Heart right ventricle (tissue), 16 donors: ENCODE data around the gene EZH1. TPM values are rescaled to one million over a fixed set of nuclear protein-coding genes. Genes with fewer than 3 reads are reported as not detected.

Experiments
- ATAC-seq, 8 donors: fragments of 200-7000 bp; cut with Tn5 transposase; one replicate each; pipeline ENCODE4 v1.9.1; 2020; ENCODE audit warnings: mild to moderate bottlenecking in 8 of 8, moderate library complexity in 8 of 8, moderate number of reproducible peaks in 1 of 8
- DNase-seq, 2 donors: peaks; one replicate each; pipeline ENCODE4 v3.0.0-alpha.2; 2020
- H3K27ac ChIP-seq, 10 donors: fragments of 200-600 bp; sonication (generic) in 2 of 10; one replicate each; pipeline versions ENCODE4 v1.5.0 to v1.8.0; 2020 to 2022; ENCODE audit warnings: mild to moderate bottlenecking in 3 of 10
- H3K27me3 ChIP-seq, 7 donors: fragments of 200-600 bp; one replicate each; pipeline ENCODE4 v1.8.0; 2021 to 2022; ENCODE audit warnings: mild to moderate bottlenecking in 2 of 7
- H3K36me3 ChIP-seq, 9 donors: fragments of 200-600 bp; sonication (generic) in 1 of 9; one replicate each; pipeline versions ENCODE4 v1.5.0 to v1.8.0; 2020 to 2022; ENCODE audit warnings: mild to moderate bottlenecking in 2 of 9
- H3K4me1 ChIP-seq, 9 donors: fragments of 200-600 bp; sonication (generic) in 1 of 9; one replicate each; pipeline versions ENCODE4 v1.5.0 to v1.8.0; 2020 to 2022; ENCODE audit warnings: mild to moderate bottlenecking in 4 of 9
- H3K4me3 ChIP-seq, 10 donors: fragments of 200-600 bp; sonication (generic) in 2 of 10; one replicate each; pipeline versions ENCODE4 v1.5.0 to v1.8.0; 2020 to 2022; ENCODE audit warnings: mild to moderate bottlenecking in 7 of 10, moderate library complexity in 2 of 10
- H3K9me3 ChIP-seq, 11 donors: fragments of 200-600 bp in 10 of 11; sonication (generic) in 2 of 11; one replicate each; pipeline versions ENCODE4 v1.5.0 to v1.8.0; 2013 to 2022; ENCODE audit warnings: mild to moderate bottlenecking in 2 of 11, control low read depth in 1 of 11, moderate library complexity in 1 of 11
- WGBS, 2 donors: extraction: QIAGEN DNeasy Blood & Tissue Kit; methylation state at CpG; one replicate each; pipeline ENCODE4 v1.1.7; 2013; ENCODE audit warnings: inconsistent platforms in 1 of 2; 5-methylcytosine and 5-hydroxymethylcytosine counted together
- intact Hi-C, 10 donors: fragments of 100-400 bp; cut with DNase I; formaldehyde crosslinking; loops; one replicate each; pipeline versions ENCODE4 v1.11.1 to v1.14.2; 2022
- polyA plus RNA-seq, 2 donors: library from polyadenylated mRNA; stranded (reverse); fragments of 200-250 nt; gene quantifications; one replicate each; pipeline ENCODE4 v1.2.3, GENCODE V29; 2013
- total RNA-seq, 10 donors: library from RNA; stranded (reverse); fragmentation: NEBNext Ultra II Directional in 3 of 10; extraction: Animal tissue kit (Norgen Biotek cat#: 25700) in 3 of 10; gene quantifications; one replicate each; pipeline versions ENCODE4 v1.2.1 to v1.2.4, GENCODE V29; 2021 to 2023
- TF ChIP-seq, protein P1 (sequence below), 9 donors: fragments of 200-600 bp; sonication (generic) in 2 of 9; IDR thresholded peaks; one replicate each; pipeline versions ENCODE4 v1.5.0 to v1.8.0; 2021 to 2022; ENCODE audit warnings: antibody characterized with exemption in 9 of 9, mild to moderate bottlenecking in 5 of 9, moderate library complexity in 1 of 9
- donor health status: Arrhythmogenic right ventricular cardiomyopathy.
- donor health status: ischemic (EF 13 %, LVEDD 7.1; RV severe dilation, severe dysfunction).
- donor health status: healthy with polysubstance abuse.
- donor health status: DM: no; HTN: yes; CAD: no.
- donor health status: DM: no; HTN: no; CAD: no.
- donor health status: ischemic (EF 25% LVEDD 6.9; RV normal size, moderate dysfunction).
- donor health status: ischemic (EF 25% LVEDD 5.7; RV mildly dilated, moderate dysfunction).
- donor health status: healthy.
- donor health status: DM: yes; HTN: yes; CAD: no.
- donor health status: Ischemic cardiomyopathy.
- donor health status: ischemic (EF 35%, LVEDD 5.7; RV mildly dilated, moderate dysfunction).
- donor health status: nonischemic (EF 11% LVEDD 7.7; RV severe dilation, severe dysfunction).
- donor health status: DM: yes; HTN: yes; CAD: no.
- donor health status: PGD.
- donor health status: ischemic (EF 29% LVEDD 5.4; RV normal size, mild dysfunction).
- donor health status: nonischemic (EF 23%, LVEDD 6.1; RV moderate dilation, normal function).

EZH1 gene
- total and polyA plus RNA-seq, 12 donors: 16.0 to 50.5 (median 45.9) TPM

DNA sequence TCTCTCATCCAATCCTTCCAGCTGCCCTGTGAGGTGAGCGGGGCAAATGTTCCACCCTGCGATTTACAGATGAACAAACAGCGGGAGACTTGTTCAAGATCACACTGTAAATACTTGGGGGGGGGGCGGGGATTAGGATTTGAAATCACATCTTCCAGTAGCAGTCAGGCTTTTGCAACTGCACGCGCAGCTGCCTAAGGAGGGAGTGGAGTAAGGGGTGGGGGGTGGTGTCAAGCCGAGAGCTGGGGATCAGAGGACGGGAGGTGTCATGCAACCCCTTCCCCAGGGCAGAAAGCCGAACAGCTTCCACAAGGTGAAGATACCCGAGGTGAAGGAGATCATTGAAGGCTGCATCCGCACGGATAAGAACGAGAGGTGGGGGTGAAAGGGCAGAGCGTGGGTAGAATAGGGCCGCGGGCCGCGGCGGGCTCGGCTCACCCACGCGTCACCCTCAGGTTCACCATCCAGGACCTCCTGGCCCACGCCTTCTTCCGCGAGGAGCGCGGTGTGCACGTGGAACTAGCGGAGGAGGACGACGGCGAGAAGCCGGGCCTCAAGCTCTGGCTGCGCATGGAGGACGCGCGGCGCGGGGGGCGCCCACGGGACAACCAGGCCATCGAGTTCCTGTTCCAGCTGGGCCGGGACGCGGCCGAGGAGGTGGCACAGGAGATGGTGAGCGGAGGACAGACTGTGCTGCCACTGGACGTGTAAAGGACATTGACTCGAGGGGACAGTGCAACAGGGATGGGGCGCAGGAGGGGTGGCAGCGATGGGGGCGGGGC lies 40.2 kb upstream of the EZH1 start:
- no peaks in the 10 kb centered on the region for H3K36me3 ChIP-seq
- peaks cover 8 to 34% (median 24%) of the 10 kb centered on the region in 9 donors for H3K4me1 ChIP-seq
- intact Hi-C loops: no loop called here
- peaks cover 0 to 95% (median 81%) of the 10 kb centered on the region in 7 donors for H3K27me3 ChIP-seq
- H3K27ac ChIP-seq: no peak overlapping the region
- WGBS, 2 donors: 8 to 9% methylated on average over 52 of the region's 52 CpGs
- no peaks in the 10 kb centered on the region for H3K9me3 ChIP-seq
- no peak overlapping the region for H3K4me3 ChIP-seq
- no peak for ATAC-seq
- DNase-seq: no peak
- TF ChIP-seq, protein P1, sequence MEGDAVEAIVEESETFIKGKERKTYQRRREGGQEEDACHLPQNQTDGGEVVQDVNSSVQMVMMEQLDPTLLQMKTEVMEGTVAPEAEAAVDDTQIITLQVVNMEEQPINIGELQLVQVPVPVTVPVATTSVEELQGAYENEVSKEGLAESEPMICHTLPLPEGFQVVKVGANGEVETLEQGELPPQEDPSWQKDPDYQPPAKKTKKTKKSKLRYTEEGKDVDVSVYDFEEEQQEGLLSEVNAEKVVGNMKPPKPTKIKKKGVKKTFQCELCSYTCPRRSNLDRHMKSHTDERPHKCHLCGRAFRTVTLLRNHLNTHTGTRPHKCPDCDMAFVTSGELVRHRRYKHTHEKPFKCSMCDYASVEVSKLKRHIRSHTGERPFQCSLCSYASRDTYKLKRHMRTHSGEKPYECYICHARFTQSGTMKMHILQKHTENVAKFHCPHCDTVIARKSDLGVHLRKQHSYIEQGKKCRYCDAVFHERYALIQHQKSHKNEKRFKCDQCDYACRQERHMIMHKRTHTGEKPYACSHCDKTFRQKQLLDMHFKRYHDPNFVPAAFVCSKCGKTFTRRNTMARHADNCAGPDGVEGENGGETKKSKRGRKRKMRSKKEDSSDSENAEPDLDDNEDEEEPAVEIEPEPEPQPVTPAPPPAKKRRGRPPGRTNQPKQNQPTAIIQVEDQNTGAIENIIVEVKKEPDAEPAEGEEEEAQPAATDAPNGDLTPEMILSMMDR (IDR thresholded peaks at IDR 0.05): no peak

DNA sequence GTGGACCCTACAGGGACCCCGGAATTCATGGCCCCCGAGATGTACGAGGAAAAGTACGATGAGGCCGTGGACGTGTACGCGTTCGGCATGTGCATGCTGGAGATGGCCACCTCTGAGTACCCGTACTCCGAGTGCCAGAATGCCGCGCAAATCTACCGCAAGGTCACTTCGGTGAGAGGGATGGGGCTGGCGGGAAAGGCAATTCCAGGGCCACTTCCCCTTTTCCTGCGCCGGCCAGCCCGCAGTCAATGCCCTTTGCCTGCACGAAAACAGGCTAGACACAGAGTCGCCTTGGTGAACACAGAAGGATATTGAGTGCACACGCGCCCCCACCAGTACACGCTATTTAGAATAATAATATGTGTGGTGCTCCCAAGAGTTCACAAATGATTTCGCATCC lies 39.6 kb upstream of the EZH1 start:
- no peak overlapping the region for H3K4me3 ChIP-seq
- peaks cover 0 to 5% (median 0%) of the 10 kb centered on the region in 9 donors for H3K36me3 ChIP-seq
- H3K27me3 ChIP-seq: peaks cover 0 to 98% (median 82%) of the 10 kb centered on the region in 7 donors
- DNase-seq (no peak), ATAC-seq (no peak)
- 16 to 19% methylated on average over 25 of the region's 25 CpGs for WGBS, 2 donors
- peaks cover 8 to 35% (median 26%) of the 10 kb centered on the region in 9 donors for H3K4me1 ChIP-seq
- TF ChIP-seq, protein P1 (IDR thresholded peaks at IDR 0.05): no peak
- no peak overlapping the region for H3K27ac ChIP-seq
- H3K9me3 ChIP-seq: no peaks in the 10 kb centered on the region
- intact Hi-C loops: no loop called here

DNA sequence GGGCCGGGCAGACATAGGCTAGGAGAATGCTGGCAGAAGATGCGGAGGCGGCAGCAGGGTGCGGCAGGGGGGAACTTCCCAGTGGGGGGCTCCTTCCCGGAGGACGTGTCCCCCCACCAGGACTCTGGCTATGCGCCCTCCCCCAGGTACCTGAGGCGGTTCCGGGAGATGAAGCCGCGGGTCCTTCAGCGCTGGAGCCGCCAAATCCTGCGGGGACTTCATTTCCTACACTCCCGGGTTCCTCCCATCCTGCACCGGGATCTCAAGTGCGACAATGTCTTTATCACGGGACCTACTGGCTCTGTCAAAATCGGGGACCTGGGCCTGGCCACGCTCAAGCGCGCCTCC lies 38.9 kb upstream of the EZH1 start:
- Histone ChIP-seq H3K27ac (no peak overlapping the region), H3K27me3 (peaks cover 0 to 93% (median 82%) of the 10 kb centered on the region in 7 donors), H3K4me3 (no peak overlapping the region), H3K9me3 (no peaks in the 10 kb centered on the region), H3K36me3 (peaks cover 0 to 11% (median 4%) of the 10 kb centered on the region in 9 donors), H3K4me1 (peaks cover 8 to 35% (median 26%) of the 10 kb centered on the region in 9 donors)
- DNase-seq: no peak
- no peak for ATAC-seq
- WGBS, 2 donors: 5 to 11% methylated on average over 22 of the region's 22 CpGs
- intact Hi-C loops: loop anchor here in 1 of 10 donors (1.0 kb wide), 1 partner anchor 9 kb away; no protein-coding TSS in a partner anchor
- TF ChIP-seq, protein P1 (IDR thresholded peaks at IDR 0.05): no peak

DNA sequence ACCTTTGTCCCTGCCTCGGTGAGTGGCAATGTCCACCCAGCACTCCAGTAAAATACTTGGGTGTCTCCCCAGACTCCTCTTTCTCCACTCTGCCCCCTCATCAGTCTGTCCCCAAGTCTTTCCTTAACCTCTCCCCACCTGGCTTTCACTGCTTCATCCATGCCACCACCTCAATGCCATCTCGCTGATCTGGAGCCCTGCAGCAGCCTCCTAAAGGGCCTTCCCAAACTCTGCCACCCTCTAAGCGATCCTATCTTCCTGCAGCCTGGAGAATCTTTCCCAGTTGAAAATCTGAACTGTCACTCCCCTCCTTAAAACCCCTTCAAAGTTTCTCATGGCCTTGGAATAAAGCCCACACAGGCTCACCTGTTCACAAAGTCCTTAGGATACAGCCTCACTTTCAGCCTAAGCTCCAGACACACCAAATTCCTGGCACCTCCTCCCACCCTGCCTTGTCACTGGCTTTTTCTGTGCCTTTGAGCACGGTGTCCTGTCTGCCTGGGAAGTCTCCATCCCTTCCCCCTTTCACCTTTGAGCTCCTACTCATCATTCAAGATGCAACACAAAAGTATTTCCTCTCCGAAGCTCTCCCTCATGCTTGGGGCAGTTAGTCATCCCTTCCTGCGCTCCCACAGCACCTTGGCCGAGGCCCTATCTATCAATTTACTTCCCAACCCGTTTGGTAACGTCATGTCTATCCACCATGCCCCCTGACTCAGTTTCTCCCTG lies 38.4 kb upstream of the EZH1 start:
- TF ChIP-seq, protein P1 (IDR thresholded peaks at IDR 0.05): no peak
- 28 to 34% methylated on average over 9 of the region's 9 CpGs for whole genome bisulfite sequencing, 2 donors
- peaks cover 8 to 35% (median 26%) of the 10 kb centered on the region in 9 donors for H3K4me1 ChIP-seq
- no peaks in the 10 kb centered on the region for H3K9me3 ChIP-seq
- no peak for DNase-seq
- peaks cover 0 to 87% (median 82%) of the 10 kb centered on the region in 7 donors for H3K27me3 ChIP-seq
- intact Hi-C loops: loop anchor here in 1 of 10 donors (1.0 kb wide), 1 partner anchor 9 kb away; no protein-coding TSS in a partner anchor
- no peak overlapping the region for H3K4me3 ChIP-seq
- H3K36me3 ChIP-seq: peaks cover 0 to 17% (median 9%) of the 10 kb centered on the region in 9 donors
- ATAC-seq: no peak
- no peak overlapping the region for H3K27ac ChIP-seq
